PC-3 (cell line): Measurements from ENCODE around the gene GALNT2. TPM values are rescaled to one million over a fixed set of nuclear protein-coding genes. Genes with fewer than 3 reads are reported as not detected.

Experiments used
- ATAC-seq: fragments of 200-7000 bp; cut with Tn5 transposase; 2 replicates; pipeline ENCODE4 v1.9.1; 2020; ENCODE audit warnings: mild to moderate bottlenecking, moderate library complexity
- BruUV-seq: library from RNA; stranded (reverse); fragments of 400-500 nt; replicated peaks from 2 replicates; lab custom pipeline; 2021; lab: Mats Ljungman, UMichigan
- CTCF ChIA-PET: fragments of 300-600 bp; sonication (Branson Sonifier 250); formaldehyde crosslinking; loops from one replicate; lab custom pipeline; 2022; ENCODE audit warnings: antibody characterized with exemption; lab: Charles Lee
- POLR2A ChIA-PET: fragments of 300-600 bp; sonication (Branson Sonifier 250); formaldehyde crosslinking; loops from one replicate; lab custom pipeline; 2022; ENCODE audit warnings: antibody characterized with exemption; ENCODE audit not compliant: unreplicated experiment; lab: Charles Lee
- DNase-seq: peaks from one replicate; pipeline ENCODE4 v3.0.0-alpha.2; 2015
- H2AFZ ChIP-seq: fragments of 300-600 bp; sonication (generic); 2 replicates; pipeline ENCODE4 v1.6.0; 2016; ENCODE audit warnings: antibody characterized with exemption, low read length
- H3F3A ChIP-seq: fragments of 300-600 bp; sonication (generic); one replicate; pipeline ENCODE4 v1.6.0; 2017; ENCODE audit warnings: antibody characterized with exemption, low read length, control low read depth, mild to moderate bottlenecking; ENCODE audit not compliant: unreplicated experiment
- H3K27ac ChIP-seq: fragments of 300-600 bp; sonication (generic); 2 replicates; pipeline ENCODE4 v1.5.1; 2016; ENCODE audit warnings: mild to moderate bottlenecking, low read length
- H3K27me3 ChIP-seq: fragments of 300-600 bp; sonication (generic); 2 replicates; pipeline ENCODE4 v1.6.1; 2016; ENCODE audit warnings: low read length, mixed read lengths
- H3K36me3 ChIP-seq: fragments of 300-600 bp; sonication (generic); 2 replicates; pipeline ENCODE4 v1.6.1; 2016; ENCODE audit warnings: low read depth, mixed run types, low read length, mixed read lengths
- H3K4me1 ChIP-seq: fragments of 300-600 bp; sonication (generic); 2 replicates; pipeline ENCODE4 v1.5.1; 2016; ENCODE audit warnings: low read length; ENCODE audit not compliant: insufficient read depth
- H3K4me2 ChIP-seq: fragments of 300-600 bp; sonication (generic); 2 replicates; pipeline ENCODE4 v1.6.0; 2016; ENCODE audit warnings: low read length
- H3K4me3 ChIP-seq: fragments of 300-600 bp; sonication (generic); 2 replicates; pipeline ENCODE4 v1.5.1; 2016; ENCODE audit warnings: mild to moderate bottlenecking, low read length, mixed read lengths
- H3K79me2 ChIP-seq: fragments of 300-600 bp; sonication (generic); 2 replicates; pipeline ENCODE4 v1.6.1; 2017; ENCODE audit warnings: low read length, mixed read lengths
- H3K9ac ChIP-seq: fragments of 300-600 bp; sonication (generic); 2 replicates; pipeline ENCODE4 v1.6.0; 2016; ENCODE audit warnings: mild to moderate bottlenecking, low read length
- H3K9me2 ChIP-seq: fragments of 300-600 bp; sonication (generic); replicated peaks from 2 replicates; pipeline ENCODE4 v1.6.1; 2016; ENCODE audit warnings: mixed run types, low read length, mixed read lengths
- H3K9me3 ChIP-seq: fragments of 300-600 bp; sonication (generic); 2 replicates; pipeline ENCODE4 v1.6.1; 2016; ENCODE audit warnings: low read length, mixed read lengths
- H4K20me1 ChIP-seq: fragments of 300-600 bp; sonication (generic); 2 replicates; pipeline ENCODE4 v1.6.1; 2016; ENCODE audit warnings: low read length, mixed read lengths
- CTCF ChIP-seq: fragments of 300-600 bp; sonication (generic); conservative IDR thresholded peaks from 2 replicates; pipeline ENCODE4 v1.5.1; 2017; ENCODE audit warnings: antibody characterized with exemption, low read depth, mild to moderate bottlenecking, low read length
- EZH2 ChIP-seq: fragments of 300-600 bp; sonication (generic); IDR thresholded peaks from one replicate; pipeline ENCODE4 v1.6.1; 2017; ENCODE audit warnings: antibody characterized with exemption, mild to moderate bottlenecking, low read length; ENCODE audit not compliant: unreplicated experiment
- EZH2phosphoT487 ChIP-seq: fragments of 300-600 bp; sonication (generic); IDR thresholded peaks from 2 replicates; pipeline ENCODE4 v1.6.1; 2018; ENCODE audit warnings: mild to moderate bottlenecking, antibody characterized with exemption, low read length, borderline replicate concordance
- intact Hi-C: fragments of 100-400 bp; cut with micrococcal nuclease; formaldehyde crosslinking; loops from 2 replicates; pipeline ENCODE4 v1.9.0; 2023
- total RNA-seq: library from RNA; depleted of rRNA; stranded (reverse); fragments of >200 nt; gene quantifications from 2 replicates; pipeline ENCODE4 v1.2.3, GENCODE V29; 2014

Gene GALNT2
- total RNA-seq, 1 experiment from 2014 or later = 182 TPM

- no peak overlapping the region for H3K4me3 ChIP-seq
- H4K20me1 ChIP-seq = peaks cover 2% of the 10 kb centered on the region; the same call in 1 of the 2 replicates
- CTCF ChIA-PET = no interaction called here
- H2AFZ ChIP-seq = no peak overlapping the region
- no peak overlapping the region for H3K27ac ChIP-seq
- H3K9ac ChIP-seq = no peak overlapping the region
- ATAC-seq (no peak), DNase-seq (no peak)
- intact Hi-C loops = no loop called here
- POLR2A ChIA-PET = no interaction called here
- no peaks in the 10 kb centered on the region for H3K27me3 ChIP-seq
- peaks cover 4% of the 10 kb centered on the region; the same call in 1 of the 2 replicates for H3K36me3 ChIP-seq
- no peaks in the 10 kb centered on the region for H3K4me1 ChIP-seq
- TF ChIP-seq EZH2phosphoT487 = no peak
- TF ChIP-seq EZH2 = no peak
- no peak for TF ChIP-seq CTCF
- H3F3A ChIP-seq = no peaks in the 10 kb centered on the region
- BruUV-seq = no TSS peak
- H3K79me2 ChIP-seq = peaks cover 39% of the 10 kb centered on the region
- H3K4me2 ChIP-seq = no peak overlapping the region
- H3K9me2 ChIP-seq = no peaks in the 10 kb centered on the region
- H3K9me3 ChIP-seq = no peaks in the 10 kb centered on the region
Observed at GRCh38 chr1:230226007-230226800, 159.2 kb downstream of the GALNT2 start.

DNA sequence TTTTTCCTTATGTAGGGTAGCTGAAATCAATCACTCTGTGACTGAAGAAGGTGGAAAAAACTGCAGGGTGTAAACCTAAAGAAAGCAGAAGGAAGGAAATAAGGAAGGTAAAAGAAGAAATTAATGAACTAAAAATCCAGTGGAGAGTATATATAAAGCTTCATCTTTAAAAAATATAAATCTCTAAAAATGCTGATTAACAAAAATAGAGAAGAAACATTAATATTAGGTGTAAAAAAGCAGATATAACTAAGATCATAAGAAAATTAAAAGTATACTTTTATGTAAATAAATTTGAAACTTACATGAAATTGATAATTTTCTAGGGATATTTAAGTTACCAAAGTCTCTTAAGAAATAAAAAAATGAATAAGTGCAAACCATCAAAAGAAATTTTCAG, 159.8 kb downstream of the GALNT2 start:
- ChIA-PET POLR2A (no interaction called here), CTCF (no interaction called here)
- Histone ChIP-seq H3K9ac (no peak overlapping the region), H2AFZ (no peak overlapping the region), H3K9me3 (no peaks in the 10 kb centered on the region), H3K79me2 (peaks cover 35% of the 10 kb centered on the region), H3K4me1 (no peaks in the 10 kb centered on the region), H3K27ac (no peak overlapping the region), H3K4me3 (no peak overlapping the region), H3K27me3 (no peaks in the 10 kb centered on the region), H3K4me2 (no peak overlapping the region), H3K9me2 (no peaks in the 10 kb centered on the region), H4K20me1 (no peaks in the 10 kb centered on the region), H3K36me3 (peaks cover 4% of the 10 kb centered on the region; the same call in 1 of the 2 replicates), H3F3A (no peaks in the 10 kb centered on the region)
- TF ChIP-seq EZH2 (no peak), EZH2phosphoT487 (no peak), CTCF (no peak)
- intact Hi-C loops = no loop called here
- ATAC-seq (no peak), DNase-seq (no peak)
- BruUV-seq = no TSS peak
